HUES6 (cell line): Measurements from ENCODE around the gene FCHO2.
A peak's percentile ranks its signal among the peaks of the same experiment; 100 is the strongest.
"Not testable (repeated sequence)": the region's sequence is repeated elsewhere in the genome, so short reads cannot be mapped to it uniquely, and the experiment has no call there.

Experiments
- H3K27ac ChIP-seq: 2 replicates; pipeline ENCODE4 v1.7.0; 2013; ENCODE audit warnings: low read depth, mild to moderate bottlenecking, low read length, inconsistent platforms
- H3K27me3 ChIP-seq: 2 replicates; pipeline ENCODE4 v1.6.1; 2013; ENCODE audit warnings: low read length; ENCODE audit not compliant: control insufficient read depth, insufficient read depth
- H3K36me3 ChIP-seq: 2 replicates; pipeline ENCODE4 v1.6.1; 2013; ENCODE audit warnings: low read length; ENCODE audit not compliant: control insufficient read depth, insufficient read depth
- H3K4me1 ChIP-seq: 2 replicates; pipeline ENCODE4 v1.6.1; 2013; ENCODE audit warnings: low read length; ENCODE audit not compliant: control insufficient read depth, insufficient read depth
- H3K4me3 ChIP-seq: 2 replicates; pipeline ENCODE4 v1.5.1; 2013; ENCODE audit warnings: low read depth, low read length
- H3K9ac ChIP-seq: one replicate; pipeline ENCODE4 v1.6.1; 2013; ENCODE audit warnings: mild to moderate bottlenecking, low read length
- H3K9me3 ChIP-seq: 2 replicates; pipeline ENCODE4 v1.6.1; 2013; ENCODE audit warnings: low read depth, low read length; ENCODE audit not compliant: control insufficient read depth, insufficient read depth

FCHO2 gene

GRCh38 chr5:72956324-72957140, 691 bp downstream of the FCHO2 start:
- Histone ChIP-seq H3K9ac (peak overlapping the region; percentile 73), H3K9me3 (no peaks in the 10 kb centered on the region), H3K4me1 (peaks cover 15% of the 10 kb centered on the region), H3K27ac (peak overlapping the region; percentile 74; the same call in 1 of the 2 replicates), H3K36me3 (no peaks in the 10 kb centered on the region), H3K4me3 (peak overlapping the region; percentile 92), H3K27me3 (no peaks in the 10 kb centered on the region)

GRCh38 chr5:72957337-72957736, 1.5 kb downstream of the FCHO2 start:
- Histone ChIP-seq H3K27ac (no peak overlapping the region), H3K4me1 (peaks cover 15% of the 10 kb centered on the region), H3K36me3 (no peaks in the 10 kb centered on the region), H3K9ac (no peak overlapping the region), H3K27me3 (no peaks in the 10 kb centered on the region), H3K4me3 (peak overlapping the region; percentile 92), H3K9me3 (no peaks in the 10 kb centered on the region)

- Histone ChIP-seq H3K36me3 (no peaks in the 10 kb centered on the region), H3K27ac (no peak overlapping the region), H3K4me1 (peaks cover 7% of the 10 kb centered on the region), H3K4me3 (no peak overlapping the region), H3K9ac (no peak overlapping the region), H3K27me3 (no peaks in the 10 kb centered on the region), H3K9me3 (no peaks in the 10 kb centered on the region)
These were observed 3.4 kb downstream of the FCHO2 start for GRCh38 chr5:72959257-72959656.

- H3K27me3 ChIP-seq, H3K36me3 ChIP-seq, H3K9me3 ChIP-seq, H3K4me3 ChIP-seq, H3K9ac ChIP-seq, H3K4me1 ChIP-seq, H3K27ac ChIP-seq: not testable (repeated sequence)
These were observed 18.6 kb downstream of the FCHO2 start for GRCh38 chr5:72974481-72974880.

GRCh38 chr5:72976810-72977209, 21.0 kb downstream of the FCHO2 start:
- not testable (repeated sequence) for H3K4me1 ChIP-seq, H3K36me3 ChIP-seq, H3K27ac ChIP-seq, H3K27me3 ChIP-seq, H3K4me3 ChIP-seq, H3K9me3 ChIP-seq, H3K9ac ChIP-seq

- Histone ChIP-seq H3K9me3 (no peaks in the 10 kb centered on the region), H3K4me3 (no peak overlapping the region), H3K27ac (no peak overlapping the region), H3K9ac (no peak overlapping the region), H3K36me3 (peaks cover 3% of the 10 kb centered on the region; the same call in 1 of the 2 replicates), H3K27me3 (no peaks in the 10 kb centered on the region), H3K4me1 (no peaks in the 10 kb centered on the region)
These were observed 29.9 kb downstream of the FCHO2 start for GRCh38 chr5:72985719-72986118.

- H3K27ac ChIP-seq = no peak overlapping the region
- no peaks in the 10 kb centered on the region for H3K4me1 ChIP-seq
- H3K36me3 ChIP-seq = peaks cover 6% of the 10 kb centered on the region; the same call in 1 of the 2 replicates
- H3K4me3 ChIP-seq = no peak overlapping the region
- no peaks in the 10 kb centered on the region for H3K9me3 ChIP-seq
- H3K27me3 ChIP-seq = no peaks in the 10 kb centered on the region
- H3K9ac ChIP-seq = no peak overlapping the region
These were observed 32.9 kb downstream of the FCHO2 start for GRCh38 chr5:72988769-72989168.

GRCh38 chr5:72991394-72991793, 35.6 kb downstream of the FCHO2 start:
- Histone ChIP-seq H3K4me1 (no peaks in the 10 kb centered on the region), H3K36me3 (peaks cover 6% of the 10 kb centered on the region; the same call in 1 of the 2 replicates), H3K27me3 (no peaks in the 10 kb centered on the region), H3K4me3 (no peak overlapping the region), H3K9ac (no peak overlapping the region), H3K9me3 (no peaks in the 10 kb centered on the region), H3K27ac (no peak overlapping the region)

- peaks cover 6% of the 10 kb centered on the region; the same call in 1 of the 2 replicates for H3K36me3 ChIP-seq
- no peak overlapping the region for H3K4me3 ChIP-seq
These were observed 38.7 kb downstream of the FCHO2 start for GRCh38 chr5:72994578-72994977.

GRCh38 chr5:72996632-72997031, 40.8 kb downstream of the FCHO2 start:
- Histone ChIP-seq H3K27me3 (no peaks in the 10 kb centered on the region), H3K9ac (no peak overlapping the region), H3K4me1 (no peaks in the 10 kb centered on the region), H3K36me3 (0 out of 2 replicates have a peak, but pooled peaks cover 3% of the 10 kb centered on the region), H3K27ac (no peak overlapping the region), H3K9me3 (no peaks in the 10 kb centered on the region), H3K4me3 (no peak overlapping the region)

More at GRCh38 chr5:72994578-72994977, 38.7 kb downstream of the FCHO2 start:
- Histone ChIP-seq H3K9ac (no peak overlapping the region), H3K27ac (no peak overlapping the region), H3K27me3 (no peaks in the 10 kb centered on the region), H3K4me1 (no peaks in the 10 kb centered on the region), H3K9me3 (no peaks in the 10 kb centered on the region)

GRCh38 chr5:72999916-73000315, 44.1 kb downstream of the FCHO2 start:
- no peaks in the 10 kb centered on the region for H3K4me1 ChIP-seq
- no peaks in the 10 kb centered on the region for H3K36me3 ChIP-seq
- no peak overlapping the region for H3K4me3 ChIP-seq
- H3K27me3 ChIP-seq = no peaks in the 10 kb centered on the region
- no peak overlapping the region for H3K27ac ChIP-seq
- H3K9me3 ChIP-seq = no peaks in the 10 kb centered on the region
- H3K9ac ChIP-seq = no peak overlapping the region
